Measurements from ENCODE around the gene SYNPO2L. TPM values are rescaled to one million over a fixed set of nuclear protein-coding genes. Genes with fewer than 3 reads are reported as not detected.

Gene SYNPO2L
- total and polyA plus RNA-seq, 9 of the 15 experiments (the other 6 are each of a cell fraction or from before 2014, with no cell fraction given): 0.03 to 0.07 TPM; not detected in 7

DNA sequence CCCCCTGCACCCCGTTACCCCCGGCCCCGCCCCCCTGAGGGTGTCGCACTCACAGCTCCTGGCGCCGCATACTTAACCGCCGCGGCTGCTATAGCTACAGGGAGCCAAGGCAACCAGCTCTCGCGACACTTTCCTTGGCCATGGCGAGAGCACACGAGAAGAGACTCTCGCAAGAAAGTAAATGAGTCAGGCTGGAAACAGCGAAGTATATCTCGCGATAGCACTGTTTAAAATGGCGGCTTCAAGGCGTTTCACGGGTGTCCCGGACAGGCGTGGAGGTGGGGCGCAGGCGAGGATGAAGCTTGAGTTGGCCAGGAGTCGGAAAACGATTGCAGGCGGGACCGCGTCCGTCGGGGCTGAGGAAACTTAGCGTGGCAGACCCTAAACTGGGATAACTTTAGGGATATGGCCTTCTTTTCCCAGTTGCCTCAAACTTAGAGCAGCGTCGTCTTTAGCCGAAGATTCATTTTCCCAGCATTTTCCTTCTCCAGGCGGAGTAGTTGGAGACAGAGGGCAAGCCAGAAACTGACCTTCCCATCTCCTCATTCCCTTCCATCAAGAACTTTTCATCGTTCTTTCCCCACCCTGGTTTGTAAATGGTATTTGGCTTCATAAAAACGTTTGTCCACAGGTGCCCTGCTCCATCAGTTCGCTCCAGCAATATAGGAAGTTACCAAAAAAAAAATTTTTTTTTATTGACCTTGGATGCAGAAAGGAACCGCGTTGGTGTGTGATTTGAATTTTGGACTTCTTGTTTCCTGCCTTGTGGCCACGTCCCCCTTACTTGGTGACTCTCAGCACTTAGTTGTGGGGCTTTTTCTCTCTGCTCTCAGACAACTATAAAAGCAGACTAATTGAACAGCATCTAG lies 29.7 kb downstream of the SYNPO2L start (continued):
- TF ChIP-seq, protein P1, sequence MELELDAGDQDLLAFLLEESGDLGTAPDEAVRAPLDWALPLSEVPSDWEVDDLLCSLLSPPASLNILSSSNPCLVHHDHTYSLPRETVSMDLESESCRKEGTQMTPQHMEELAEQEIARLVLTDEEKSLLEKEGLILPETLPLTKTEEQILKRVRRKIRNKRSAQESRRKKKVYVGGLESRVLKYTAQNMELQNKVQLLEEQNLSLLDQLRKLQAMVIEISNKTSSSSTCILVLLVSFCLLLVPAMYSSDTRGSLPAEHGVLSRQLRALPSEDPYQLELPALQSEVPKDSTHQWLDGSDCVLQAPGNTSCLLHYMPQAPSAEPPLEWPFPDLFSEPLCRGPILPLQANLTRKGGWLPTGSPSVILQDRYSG (tag; conservative IDR thresholded peaks at IDR 0.05; ENCODE audit: low read depth): no peak
- TF ChIP-seq MCM5 (IDR thresholded peaks at IDR 0.05; ENCODE audit: low read depth) (no peak), EGR1 (conservative IDR thresholded peaks at IDR 0.05) (no peak), HDGF (IDR thresholded peaks at IDR 0.05) (0 out of 2 replicates have a peak, but pooled peaks have one; percentile 17), KDM4B (IDR thresholded peaks at IDR 0.05; ENCODE audit: borderline replicate concordance in 2 of 2, low read depth in 1 of 2) (peak in 1 of 2 experiments; percentile 37; a peak in 1 of 4 replicates), RFX7 (CRISPR knock-in tag; IDR thresholded peaks at IDR 0.05) (no peak), RAD51 (IDR thresholded peaks at IDR 0.05; ENCODE audit: borderline replicate concordance, low read depth) (no peak), SMAD4 (CRISPR knock-in tag; conservative IDR thresholded peaks at IDR 0.05) (peak; percentile 41), POLR2AphosphoS2 (IDR thresholded peaks at IDR 0.05; ENCODE audit: low read length) (no peak; the same call in 1 of the 2 replicates), HNRNPUL1 (IDR thresholded peaks at IDR 0.05; ENCODE audit: low read length) (no peak), SIN3A (IDR thresholded peaks at IDR 0.05; ENCODE audit: borderline replicate concordance in 2 of 2, control insufficient read depth in 1 of 2, low read depth in 2 of 2, low read length in 2 of 2) (peak; percentile 92 to 94; a peak in 3 of 4 replicates), MXI1 (IDR thresholded peaks at IDR 0.05; ENCODE audit: low read depth, low read length) (peak; percentile 100), CHD2 (IDR thresholded peaks at IDR 0.05; ENCODE audit: low read depth, low read length) (peak; percentile 97), TARDBP (IDR thresholded peaks at IDR 0.05) (peak; percentile 94; the same call in 1 of the 2 replicates)
- TF ChIP-seq, protein P2, sequence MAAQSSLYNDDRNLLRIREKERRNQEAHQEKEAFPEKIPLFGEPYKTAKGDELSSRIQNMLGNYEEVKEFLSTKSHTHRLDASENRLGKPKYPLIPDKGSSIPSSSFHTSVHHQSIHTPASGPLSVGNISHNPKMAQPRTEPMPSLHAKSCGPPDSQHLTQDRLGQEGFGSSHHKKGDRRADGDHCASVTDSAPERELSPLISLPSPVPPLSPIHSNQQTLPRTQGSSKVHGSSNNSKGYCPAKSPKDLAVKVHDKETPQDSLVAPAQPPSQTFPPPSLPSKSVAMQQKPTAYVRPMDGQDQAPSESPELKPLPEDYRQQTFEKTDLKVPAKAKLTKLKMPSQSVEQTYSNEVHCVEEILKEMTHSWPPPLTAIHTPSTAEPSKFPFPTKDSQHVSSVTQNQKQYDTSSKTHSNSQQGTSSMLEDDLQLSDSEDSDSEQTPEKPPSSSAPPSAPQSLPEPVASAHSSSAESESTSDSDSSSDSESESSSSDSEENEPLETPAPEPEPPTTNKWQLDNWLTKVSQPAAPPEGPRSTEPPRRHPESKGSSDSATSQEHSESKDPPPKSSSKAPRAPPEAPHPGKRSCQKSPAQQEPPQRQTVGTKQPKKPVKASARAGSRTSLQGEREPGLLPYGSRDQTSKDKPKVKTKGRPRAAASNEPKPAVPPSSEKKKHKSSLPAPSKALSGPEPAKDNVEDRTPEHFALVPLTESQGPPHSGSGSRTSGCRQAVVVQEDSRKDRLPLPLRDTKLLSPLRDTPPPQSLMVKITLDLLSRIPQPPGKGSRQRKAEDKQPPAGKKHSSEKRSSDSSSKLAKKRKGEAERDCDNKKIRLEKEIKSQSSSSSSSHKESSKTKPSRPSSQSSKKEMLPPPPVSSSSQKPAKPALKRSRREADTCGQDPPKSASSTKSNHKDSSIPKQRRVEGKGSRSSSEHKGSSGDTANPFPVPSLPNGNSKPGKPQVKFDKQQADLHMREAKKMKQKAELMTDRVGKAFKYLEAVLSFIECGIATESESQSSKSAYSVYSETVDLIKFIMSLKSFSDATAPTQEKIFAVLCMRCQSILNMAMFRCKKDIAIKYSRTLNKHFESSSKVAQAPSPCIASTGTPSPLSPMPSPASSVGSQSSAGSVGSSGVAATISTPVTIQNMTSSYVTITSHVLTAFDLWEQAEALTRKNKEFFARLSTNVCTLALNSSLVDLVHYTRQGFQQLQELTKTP (IDR thresholded peaks at IDR 0.05; ENCODE audit: low read depth in 1 of 2, partially characterized antibody in 2 of 2): peak in 1 of 2 experiments; percentile 72
- TF ChIP-seq, protein P3, sequence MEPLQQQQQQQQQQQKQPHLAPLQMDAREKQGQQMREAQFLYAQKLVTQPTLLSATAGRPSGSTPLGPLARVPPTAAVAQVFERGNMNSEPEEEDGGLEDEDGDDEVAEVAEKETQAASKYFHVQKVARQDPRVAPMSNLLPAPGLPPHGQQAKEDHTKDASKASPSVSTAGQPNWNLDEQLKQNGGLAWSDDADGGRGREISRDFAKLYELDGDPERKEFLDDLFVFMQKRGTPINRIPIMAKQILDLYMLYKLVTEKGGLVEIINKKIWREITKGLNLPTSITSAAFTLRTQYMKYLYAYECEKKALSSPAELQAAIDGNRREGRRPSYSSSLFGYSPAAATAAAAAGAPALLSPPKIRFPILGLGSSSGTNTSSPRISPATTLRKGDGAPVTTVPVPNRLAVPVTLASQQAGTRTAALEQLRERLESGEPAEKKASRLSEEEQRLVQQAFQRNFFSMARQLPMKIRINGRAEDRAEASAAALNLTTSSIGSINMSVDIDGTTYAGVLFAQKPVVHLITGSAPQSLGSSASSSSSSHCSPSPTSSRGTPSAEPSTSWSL (CRISPR knock-in tag; IDR thresholded peaks at IDR 0.05; ENCODE audit: borderline replicate concordance): no peak
- TF ChIP-seq, protein P4, sequence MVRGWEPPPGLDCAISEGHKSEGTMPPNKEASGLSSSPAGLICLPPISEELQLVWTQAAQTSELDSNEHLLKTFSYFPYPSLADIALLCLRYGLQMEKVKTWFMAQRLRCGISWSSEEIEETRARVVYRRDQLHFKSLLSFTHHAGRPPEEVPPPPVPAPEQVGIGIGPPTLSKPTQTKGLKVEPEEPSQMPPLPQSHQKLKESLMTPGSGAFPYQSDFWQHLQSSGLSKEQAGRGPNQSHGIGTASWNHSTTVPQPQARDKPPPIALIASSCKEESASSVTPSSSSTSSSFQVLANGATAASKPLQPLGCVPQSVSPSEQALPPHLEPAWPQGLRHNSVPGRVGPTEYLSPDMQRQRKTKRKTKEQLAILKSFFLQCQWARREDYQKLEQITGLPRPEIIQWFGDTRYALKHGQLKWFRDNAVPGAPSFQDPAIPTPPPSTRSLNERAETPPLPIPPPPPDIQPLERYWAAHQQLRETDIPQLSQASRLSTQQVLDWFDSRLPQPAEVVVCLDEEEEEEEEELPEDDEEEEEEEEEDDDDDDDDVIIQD (CRISPR knock-in tag; IDR thresholded peaks at IDR 0.05): no peak
